ENCODE results near the gene CERS5. TPM values are rescaled to one million over a fixed set of nuclear protein-coding genes. Genes with fewer than 3 reads are reported as not detected.

Gene CERS5
- total RNA-seq, result 30.7 TPM
- polyA plus RNA-seq, result 130 TPM
- long read RNA-seq, donor 1, result 0 reads
- long read RNA-seq, donor 2, result 0 reads
- long read RNA-seq, donor 3, transcript CERS5-201 (10 exons, 2,051 nt), result major isoform, 12 of 17 reads
- long read RNA-seq, donor 3, partial matches to known transcripts, result 0 of 17 reads
- long read RNA-seq, donor 3, other reads (novel, unspliced or antisense), result 0 of 17 reads
- long read RNA-seq, donor 4, partial matches to known transcripts, result 0 of 4 reads
- long read RNA-seq, donor 4, other reads (novel, unspliced or antisense), result 0 of 4 reads
- long read RNA-seq, donor 5, transcript CERS5-201 (10 exons, 2,051 nt), result major isoform, 14 of 17 reads
- long read RNA-seq, donor 5, partial matches to known transcripts, result 0 of 17 reads
- long read RNA-seq, donor 5, other reads (novel, unspliced or antisense), result 0 of 17 reads
- long read RNA-seq, donor 6, transcript CERS5-201 (10 exons, 2,051 nt), result major isoform, 7 of 8 reads
- long read RNA-seq, donor 6, partial matches to known transcripts, result 0 of 8 reads
- long read RNA-seq, donor 6, other reads (novel, unspliced or antisense), result 0 of 8 reads
- long read RNA-seq, donor 7, transcript CERS5-201 (10 exons, 2,051 nt), result major isoform, 8 of 8 reads
- long read RNA-seq, donor 7, partial matches to known transcripts, result 0 of 8 reads
- long read RNA-seq, donor 7, other reads (novel, unspliced or antisense), result 0 of 8 reads
- long read RNA-seq, donor 8, partial matches to known transcripts, result 0 of 4 reads
- long read RNA-seq, donor 8, other reads (novel, unspliced or antisense), result 0 of 4 reads
- long read RNA-seq, donor 9, transcript CERS5-201 (10 exons, 2,051 nt), result major isoform, 7 of 7 reads
- long read RNA-seq, donor 9, partial matches to known transcripts, result 0 of 7 reads
- long read RNA-seq, donor 9, other reads (novel, unspliced or antisense), result 0 of 7 reads
- long read RNA-seq, donor 10, transcript CERS5-201 (10 exons, 2,051 nt), result major isoform, 8 of 14 reads
- long read RNA-seq, donor 10, partial matches to known transcripts, result 5 of 14 reads
- long read RNA-seq, donor 10, other reads (novel, unspliced or antisense), result 0 of 14 reads

- H3K4me3 ChIP-seq (ENCODE audit: low read length in 2 of 2), result peak within 1 kb of the TSS; percentile 77 to 80
Measured at GRCh38 chr12:50167049-50167828, at the start of gene CERS5. Gene CERS5 (minus strand): TSS chr12:50167369. CDS start chr12:50167297, 72 bp downstream.

DNA sequence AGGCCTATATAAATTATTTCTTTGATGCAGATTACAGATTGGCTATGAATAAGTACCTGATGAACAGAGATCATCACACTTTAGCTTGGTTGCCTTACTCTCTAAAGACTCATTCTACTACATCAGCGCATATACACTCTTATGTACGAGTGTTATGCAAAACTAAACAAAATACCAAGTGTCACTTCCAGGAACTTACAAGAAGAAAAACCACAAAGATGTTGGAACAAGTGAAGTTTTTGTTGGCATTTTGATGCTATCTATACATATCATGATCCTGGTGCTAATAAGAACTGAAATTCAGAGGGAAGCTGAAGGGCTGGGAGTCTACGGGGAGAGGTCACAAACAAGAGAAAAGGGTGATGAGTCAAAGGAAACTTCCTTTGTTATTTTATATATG, 47.9 kb upstream of the CERS5 start:
- peaks cover 3 to 17% of the 10 kb centered on the region in 2 donors for H3K4me1 ChIP-seq (ENCODE audit: control insufficient read depth in 2 of 2, insufficient read depth in 2 of 2, low read length in 2 of 2)
- H3K9me3 ChIP-seq (ENCODE audit: control insufficient read depth in 2 of 2, insufficient read depth in 1 of 2, low read length in 1 of 2), result no peaks in the 10 kb centered on the region
- 96% methylated on average over 3 of the region's 3 CpGs for WGBS
- H3K27ac ChIP-seq (ENCODE audit: low read depth in 1 of 2, low read length in 1 of 2), result no peak overlapping the region
- no peaks in the 10 kb centered on the region for H3K36me3 ChIP-seq (ENCODE audit: control insufficient read depth in 2 of 2, insufficient read depth in 2 of 2, low read length in 1 of 2)
- no peak overlapping the region for H3K4me3 ChIP-seq (ENCODE audit: low read length in 2 of 2)
- H3K27me3 ChIP-seq (ENCODE audit: control insufficient read depth in 2 of 2, insufficient read depth in 1 of 2, low read length in 1 of 2), result no peaks in the 10 kb centered on the region
- DNase-seq (ENCODE audit: low read depth in 6 of 9, low spot score in 9 of 9), result no peak

More at GRCh38 chr12:50167049-50167828, at the start of gene CERS5:
- peaks cover 7 to 16% of the 10 kb centered on the region in 2 donors for H3K4me1 ChIP-seq (ENCODE audit: control insufficient read depth in 2 of 2, insufficient read depth in 2 of 2, low read length in 2 of 2)
- WGBS, result under 1% methylated on average over 70 of the region's 70 CpGs
- no peaks in the 10 kb centered on the region for H3K9me3 ChIP-seq (ENCODE audit: control insufficient read depth in 2 of 2, insufficient read depth in 1 of 2, low read length in 1 of 2)
- H3K27ac ChIP-seq (ENCODE audit: low read depth in 1 of 2, low read length in 1 of 2), result peak within 1 kb of the TSS; percentile 88 to 92
- no peaks in the 10 kb centered on the region for H3K36me3 ChIP-seq (ENCODE audit: control insufficient read depth in 2 of 2, insufficient read depth in 2 of 2, low read length in 1 of 2)
- H3K27me3 ChIP-seq (ENCODE audit: control insufficient read depth in 2 of 2, insufficient read depth in 1 of 2, low read length in 1 of 2), result no peaks in the 10 kb centered on the region
- peak; percentile 71 to 96 (median 88) for DNase-seq (ENCODE audit: low read depth in 6 of 9, low spot score in 9 of 9)

DNA sequence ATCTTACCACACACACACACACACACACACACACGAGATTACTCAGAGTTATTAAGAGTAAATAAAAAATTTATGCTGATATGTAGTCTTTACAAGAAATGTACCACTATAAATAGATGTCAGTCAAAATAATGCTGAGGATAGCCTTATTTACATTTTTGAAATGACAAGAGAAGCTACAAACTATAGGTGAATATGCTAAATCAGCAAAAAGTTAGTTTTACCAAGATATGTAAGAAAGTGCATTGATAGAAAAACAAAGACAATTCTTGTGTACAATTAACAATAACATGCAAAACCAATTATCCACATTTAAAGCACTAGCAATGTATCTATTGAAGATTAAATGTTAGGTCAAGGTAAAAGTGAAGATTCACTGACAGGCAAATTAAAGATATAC, 46.8 kb upstream of the CERS5 start:
- Histone ChIP-seq H3K4me3 (ENCODE audit: low read length in 2 of 2) (no peak overlapping the region), H3K27ac (ENCODE audit: low read depth in 1 of 2, low read length in 1 of 2) (no peak overlapping the region), H3K36me3 (ENCODE audit: control insufficient read depth in 2 of 2, insufficient read depth in 2 of 2, low read length in 1 of 2) (no peaks in the 10 kb centered on the region), H3K4me1 (ENCODE audit: control insufficient read depth in 2 of 2, insufficient read depth in 2 of 2, low read length in 2 of 2) (peaks cover 3 to 13% of the 10 kb centered on the region in 2 donors), H3K9me3 (ENCODE audit: control insufficient read depth in 2 of 2, insufficient read depth in 1 of 2, low read length in 1 of 2) (no peaks in the 10 kb centered on the region), H3K27me3 (ENCODE audit: control insufficient read depth in 2 of 2, insufficient read depth in 1 of 2, low read length in 1 of 2) (no peaks in the 10 kb centered on the region)
- 81% methylated on average over 1 of the region's 1 CpG for WGBS
- no peak for DNase-seq (ENCODE audit: low read depth in 6 of 9, low spot score in 9 of 9)

GRCh38 chr12:50213439-50213838, 46.3 kb upstream of the CERS5 start:
- peaks cover 3 to 13% of the 10 kb centered on the region in 2 donors for H3K4me1 ChIP-seq (ENCODE audit: control insufficient read depth in 2 of 2, insufficient read depth in 2 of 2, low read length in 2 of 2)
- 97% methylated on average over 2 of the region's 2 CpGs for WGBS
- H3K27ac ChIP-seq (ENCODE audit: low read depth in 1 of 2, low read length in 1 of 2), result no peak overlapping the region

GRCh38 chr12:50212071-50212467, 44.9 kb upstream of the CERS5 start:
- no peak overlapping the region for H3K4me3 ChIP-seq (ENCODE audit: low read length in 2 of 2)
- peaks cover 3 to 9% of the 10 kb centered on the region in 2 donors for H3K4me1 ChIP-seq (ENCODE audit: control insufficient read depth in 2 of 2, insufficient read depth in 2 of 2, low read length in 2 of 2)
- H3K27ac ChIP-seq (ENCODE audit: low read depth in 1 of 2, low read length in 1 of 2), result peak overlapping the region in 1 of 2 donors; percentile 60
- no peaks in the 10 kb centered on the region for H3K27me3 ChIP-seq (ENCODE audit: control insufficient read depth in 2 of 2, insufficient read depth in 1 of 2, low read length in 1 of 2)
- DNase-seq (ENCODE audit: low read depth in 6 of 9, low spot score in 9 of 9), result peak in 1 of 9 donors; percentile 26
- no peaks in the 10 kb centered on the region for H3K36me3 ChIP-seq (ENCODE audit: control insufficient read depth in 2 of 2, insufficient read depth in 2 of 2, low read length in 1 of 2)
- 51% methylated on average over 2 of the region's 2 CpGs for WGBS
- H3K9me3 ChIP-seq (ENCODE audit: control insufficient read depth in 2 of 2, insufficient read depth in 1 of 2, low read length in 1 of 2), result no peaks in the 10 kb centered on the region

More at GRCh38 chr12:50213439-50213838, 46.3 kb upstream of the CERS5 start:
- Histone ChIP-seq H3K9me3 (ENCODE audit: control insufficient read depth in 2 of 2, insufficient read depth in 1 of 2, low read length in 1 of 2) (no peaks in the 10 kb centered on the region), H3K4me3 (ENCODE audit: low read length in 2 of 2) (no peak overlapping the region), H3K36me3 (ENCODE audit: control insufficient read depth in 2 of 2, insufficient read depth in 2 of 2, low read length in 1 of 2) (no peaks in the 10 kb centered on the region), H3K27me3 (ENCODE audit: control insufficient read depth in 2 of 2, insufficient read depth in 1 of 2, low read length in 1 of 2) (no peaks in the 10 kb centered on the region)
- DNase-seq (ENCODE audit: low read depth in 6 of 9, low spot score in 9 of 9), result no peak

- no peaks in the 10 kb centered on the region for H3K27me3 ChIP-seq (ENCODE audit: control insufficient read depth in 2 of 2, insufficient read depth in 1 of 2, low read length in 1 of 2)
- DNase-seq (ENCODE audit: low read depth in 6 of 9, low spot score in 9 of 9), result peak in 1 of 9 donors; percentile 19
- WGBS, result 87% methylated on average over 6 of the region's 6 CpGs
- no peaks in the 10 kb centered on the region for H3K36me3 ChIP-seq (ENCODE audit: control insufficient read depth in 2 of 2, insufficient read depth in 2 of 2, low read length in 1 of 2)
- peak overlapping the region; percentile 60 to 70 for H3K27ac ChIP-seq (ENCODE audit: low read depth in 1 of 2, low read length in 1 of 2)
- H3K9me3 ChIP-seq (ENCODE audit: control insufficient read depth in 2 of 2, insufficient read depth in 1 of 2, low read length in 1 of 2), result no peaks in the 10 kb centered on the region
- no peak overlapping the region for H3K4me3 ChIP-seq (ENCODE audit: low read length in 2 of 2)
- H3K4me1 ChIP-seq (ENCODE audit: control insufficient read depth in 2 of 2, insufficient read depth in 2 of 2, low read length in 2 of 2), result peaks cover 3 to 9% of the 10 kb centered on the region in 2 donors
Measured at GRCh38 chr12:50211392-50212070, 44.4 kb upstream of the CERS5 start.

DNA sequence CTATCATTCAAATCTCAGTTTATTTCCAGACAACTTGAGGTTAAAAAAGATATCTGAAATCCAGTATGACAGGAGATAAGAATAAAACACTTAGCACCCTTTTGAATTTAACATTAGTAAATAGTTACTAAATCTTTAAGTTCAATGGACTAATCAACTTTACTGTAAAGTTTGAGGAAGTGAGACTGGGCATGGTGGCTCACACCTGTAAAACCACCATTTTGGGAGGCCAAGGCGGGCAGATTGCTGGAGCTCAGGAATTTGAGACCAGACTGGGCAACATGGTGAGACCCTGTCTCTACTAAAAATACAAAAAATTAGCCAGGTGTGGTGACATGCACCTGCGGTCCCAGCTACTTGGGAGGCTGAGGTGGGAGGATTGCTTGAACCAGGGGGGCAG, 40.3 kb upstream of the CERS5 start:
- Histone ChIP-seq H3K9me3 (ENCODE audit: control insufficient read depth in 2 of 2, insufficient read depth in 1 of 2, low read length in 1 of 2) (no peaks in the 10 kb centered on the region), H3K27ac (ENCODE audit: low read depth in 1 of 2, low read length in 1 of 2) (no peak overlapping the region), H3K36me3 (ENCODE audit: control insufficient read depth in 2 of 2, insufficient read depth in 2 of 2, low read length in 1 of 2) (peaks cover 6 to 12% of the 10 kb centered on the region in 2 donors), H3K4me1 (ENCODE audit: control insufficient read depth in 2 of 2, insufficient read depth in 2 of 2, low read length in 2 of 2) (peaks cover 3 to 9% of the 10 kb centered on the region in 2 donors), H3K27me3 (ENCODE audit: control insufficient read depth in 2 of 2, insufficient read depth in 1 of 2, low read length in 1 of 2) (no peaks in the 10 kb centered on the region), H3K4me3 (ENCODE audit: low read length in 2 of 2) (no peak overlapping the region)
- 99% methylated on average over 2 of the region's 2 CpGs for WGBS
- no peak for DNase-seq (ENCODE audit: low read depth in 6 of 9, low spot score in 9 of 9)

GRCh38 chr12:50205648-50206047, 38.5 kb upstream of the CERS5 start:
- over 99% methylated on average over 6 of the region's 6 CpGs for WGBS
- Histone ChIP-seq H3K9me3 (ENCODE audit: control insufficient read depth in 2 of 2, insufficient read depth in 1 of 2, low read length in 1 of 2) (no peaks in the 10 kb centered on the region), H3K36me3 (ENCODE audit: control insufficient read depth in 2 of 2, insufficient read depth in 2 of 2, low read length in 1 of 2) (peaks cover 6 to 18% of the 10 kb centered on the region in 2 donors), H3K27me3 (ENCODE audit: control insufficient read depth in 2 of 2, insufficient read depth in 1 of 2, low read length in 1 of 2) (no peaks in the 10 kb centered on the region), H3K4me1 (ENCODE audit: control insufficient read depth in 2 of 2, insufficient read depth in 2 of 2, low read length in 2 of 2) (no peaks in the 10 kb centered on the region), H3K27ac (ENCODE audit: low read depth in 1 of 2, low read length in 1 of 2) (no peak overlapping the region), H3K4me3 (ENCODE audit: low read length in 2 of 2) (no peak overlapping the region)
- DNase-seq (ENCODE audit: low read depth in 6 of 9, low spot score in 9 of 9), result no peak

Measured in thymus (tissue), 14 donors.